Panc1 (cell line): Measurements from ENCODE around the gene PLCH1.

Source experiments
- CTCF ChIP-seq: fragments of 450-650 bp; IDR thresholded peaks from 2 replicates; pipeline ENCODE4 v1.5.1; 2017; ENCODE audit warnings: mild to moderate bottlenecking
- POLR2AphosphoS5 ChIP-seq: IDR thresholded peaks from 2 replicates; pipeline ENCODE4 v1.6.1; 2012; ENCODE audit warnings: mild to moderate bottlenecking, low read depth, low read length, moderate library complexity
- REST ChIP-seq, 2 experiments: IDR thresholded peaks; 2 replicates each; pipeline ENCODE4 v1.6.1; 2011 to 2012; ENCODE audit warnings: low read depth in 2 of 2, control low read depth in 1 of 2, low read length in 1 of 2, mild to moderate bottlenecking in 1 of 2, moderate library complexity in 1 of 2; ENCODE audit not compliant: insufficient read depth in 1 of 2
- SIN3A ChIP-seq: IDR thresholded peaks from 2 replicates; pipeline ENCODE4 v1.6.1; 2012; ENCODE audit warnings: low read depth, mild to moderate bottlenecking, low read length, moderate library complexity, borderline replicate concordance; ENCODE audit not compliant: insufficient read depth
- TCF7L2 ChIP-seq: IDR thresholded peaks from 2 replicates; pipeline ENCODE4 v1.6.1; 2011; ENCODE audit warnings: mild to moderate bottlenecking, low read depth, low read length, inconsistent platforms

- TF ChIP-seq CTCF, result no peak
- no peak for TF ChIP-seq REST (IDR thresholded peaks at IDR 0.05; ENCODE audit: insufficient read depth in 1 of 2, low read depth in 2 of 2, low read length in 1 of 2)
- TF ChIP-seq SIN3A, result no peak
- no peak for TF ChIP-seq POLR2AphosphoS5
- TF ChIP-seq TCF7L2, result no peak
Measured at GRCh38 chr3:155428563-155428962, 316.3 kb downstream of the PLCH1 start.
